SK-N-SH (cell line): ENCODE results near the gene CCDC192. TPM values are rescaled to one million over a fixed set of nuclear protein-coding genes. Genes with fewer than 3 reads are reported as not detected.

Experiments used
- CTCF ChIA-PET: fragments of 300-600, 350-600 bp; formaldehyde crosslinking; extraction: SDS; loops from one replicate; lab custom pipeline; 2021; lab: Yijun Ruan, JAX
- POLR2A ChIA-PET: fragments of 350-600 bp; sonication (Branson Sonifier 250); formaldehyde crosslinking; extraction: SDS; loops from one replicate; lab custom pipeline; 2020; ENCODE audit warnings: antibody characterized with exemption, inconsistent platforms; lab: Yijun Ruan, JAX
- DNase-seq: peaks from one replicate; pipeline ENCODE4 v3.0.0; 2012
- H2AFZ ChIP-seq: fragments of 200-600 bp; sonication (generic); 2 replicates; pipeline ENCODE4 v1.8.1; 2016; ENCODE audit warnings: antibody characterized with exemption, mild to moderate bottlenecking, low read depth
- H3F3A ChIP-seq: fragments of 200-600 bp; sonication (generic); replicated peaks from 2 replicates; pipeline ENCODE3; 2016; ENCODE audit warnings: antibody characterized with exemption, mild to moderate bottlenecking; ENCODE audit not compliant: insufficient read depth
- H3K27ac ChIP-seq, 2 experiments: fragments of 200-500 bp in 1 of 2; fragments of 200-600 bp in 1 of 2; sonication (Bioruptor generic) in 1 of 2; sonication (generic), shearing (Covaris generic) in 1 of 2; 2 replicates each; pipeline versions ENCODE4 v1.5.1 to v1.6.1; 2014 to 2016; ENCODE audit warnings: low read depth in 2 of 2, inconsistent platforms in 1 of 2, low read length in 1 of 2, mild to moderate bottlenecking in 1 of 2, mixed read lengths in 1 of 2
- H3K27me3 ChIP-seq: fragments of 200-600 bp; sonication (generic), shearing (Covaris generic); 2 replicates; pipeline ENCODE4 v1.6.1; 2016; ENCODE audit warnings: mixed run types; ENCODE audit not compliant: insufficient read depth
- H3K36me3 ChIP-seq, 2 experiments: fragments of 200-500 bp in 1 of 2; fragments of 200-600 bp in 1 of 2; sonication (Bioruptor generic) in 1 of 2; sonication (generic) in 1 of 2; replicated peaks in 1 of 2; 2 replicates each; pipeline versions ENCODE3 to v1.5.1; 2014 to 2016; ENCODE audit warnings: low read length in 1 of 2, mild to moderate bottlenecking in 1 of 2; ENCODE audit not compliant: insufficient read depth in 2 of 2, control insufficient read depth in 1 of 2
- H3K4me1 ChIP-seq, 2 experiments: fragments of 200-500 bp in 1 of 2; fragments of 200-600 bp in 1 of 2; sonication (Bioruptor generic) in 1 of 2; sonication (generic), shearing (Covaris generic) in 1 of 2; 2 replicates each; pipeline versions ENCODE4 v1.5.1 to v1.6.1; 2014 to 2016; ENCODE audit warnings: low read depth in 1 of 2, low read length in 1 of 2, mixed run types in 1 of 2; ENCODE audit not compliant: insufficient read depth in 2 of 2, control insufficient read depth in 1 of 2
- H3K4me2 ChIP-seq: fragments of 200-600 bp; sonication (generic), shearing (Covaris generic); 2 replicates; pipeline ENCODE4 v1.6.1; 2017; ENCODE audit warnings: mixed run types
- H3K4me3 ChIP-seq, 2 experiments: fragments of 200-500 bp in 1 of 2; fragments of 200-600 bp in 1 of 2; sonication (Bioruptor generic) in 1 of 2; sonication (generic), shearing (Covaris generic) in 1 of 2; 2 replicates each; pipeline versions ENCODE4 v1.5.1 to v1.8.1; 2014 to 2016; ENCODE audit warnings: low read depth in 2 of 2, inconsistent platforms in 1 of 2, low read length in 1 of 2, mild to moderate bottlenecking in 1 of 2, mixed read lengths in 1 of 2, moderate library complexity in 1 of 2
- H3K79me2 ChIP-seq: fragments of 200-600 bp; sonication (generic); 2 replicates; pipeline ENCODE4 v1.8.1; 2017; ENCODE audit warnings: mild to moderate bottlenecking; ENCODE audit not compliant: insufficient read depth
- H3K9ac ChIP-seq: fragments of 200-600 bp; sonication (generic); 2 replicates; pipeline ENCODE4 v1.6.1; 2017; ENCODE audit warnings: mixed run types
- H3K9me2 ChIP-seq: fragments of 200-600 bp; sonication (generic); 2 replicates; pipeline ENCODE4 v1.6.1; 2017; ENCODE audit warnings: mixed run types
- H3K9me3 ChIP-seq: fragments of 200-600 bp; sonication (generic); 2 replicates; pipeline ENCODE4 v1.6.1; 2017; ENCODE audit warnings: mixed run types, mild to moderate bottlenecking, moderate library complexity
- H4K20me1 ChIP-seq: fragments of 200-600 bp; sonication (generic); 2 replicates; pipeline ENCODE4 v1.6.1; 2017; ENCODE audit warnings: mild to moderate bottlenecking, mixed run types; ENCODE audit not compliant: insufficient read depth
- CHD2 ChIP-seq: fragments of 150-350 bp; IDR thresholded peaks from 2 replicates; pipeline ENCODE4 v1.6.1; 2018; ENCODE audit warnings: low read length; ENCODE audit not compliant: partially characterized antibody
- ELF1 ChIP-seq: IDR thresholded peaks from 2 replicates; pipeline ENCODE4 v1.4.0; 2012
- EP300 ChIP-seq, 2 experiments: IDR thresholded peaks; 2 replicates each; pipeline versions ENCODE4 v1.4.0 to v1.6.1; 2012; ENCODE audit warnings: borderline replicate concordance in 1 of 2, low read depth in 1 of 2, low read length in 1 of 2
- EZH2phosphoT487 ChIP-seq: fragments of 200-600 bp; sonication (generic); IDR thresholded peaks from 2 replicates; pipeline ENCODE4 v1.6.1; 2017; ENCODE audit warnings: low read depth, mixed run types, mild to moderate bottlenecking, antibody characterized with exemption, moderate library complexity, borderline replicate concordance
- FOXJ3 ChIP-seq: sonication (generic); formaldehyde crosslinking; IDR thresholded peaks from 2 replicates; pipeline ENCODE4 v1.5.1; 2020; ENCODE audit warnings: mild to moderate bottlenecking, missing genetic modification reagents
- FOXM1 ChIP-seq: IDR thresholded peaks from 2 replicates; pipeline ENCODE4 v1.4.0; 2012; ENCODE audit warnings: low read depth, mild to moderate bottlenecking
- GABPA ChIP-seq: IDR thresholded peaks from 2 replicates; pipeline ENCODE4 v1.4.0; 2012; ENCODE audit warnings: low read depth, mild to moderate bottlenecking
- GATA2 ChIP-seq: sonication (generic); formaldehyde crosslinking; IDR thresholded peaks from 2 replicates; pipeline ENCODE4 v1.5.0; 2020; ENCODE audit warnings: mild to moderate bottlenecking, missing genetic modification reagents
- IRF3 ChIP-seq: fragments of 150-350 bp; IDR thresholded peaks from 2 replicates; pipeline ENCODE4 v1.6.1; 2016; ENCODE audit warnings: mild to moderate bottlenecking, low read depth, low read length
- NRF1 ChIP-seq: IDR thresholded peaks from 2 replicates; pipeline ENCODE4 v1.6.1; 2012; ENCODE audit warnings: low read depth, mild to moderate bottlenecking, low read length
- RAD21 ChIP-seq: IDR thresholded peaks from 2 replicates; pipeline ENCODE4 v1.6.1; 2012; ENCODE audit warnings: mild to moderate bottlenecking, low read length
- RCOR1 ChIP-seq: fragments of 150-350 bp; IDR thresholded peaks from 2 replicates; pipeline ENCODE4 v1.6.1; 2017; ENCODE audit warnings: antibody characterized with exemption, low read length
- RFX5 ChIP-seq: IDR thresholded peaks from 2 replicates; pipeline ENCODE4 v1.6.1; 2012; ENCODE audit warnings: mild to moderate bottlenecking, improper control_type of control experiment, low read length
- SIN3A ChIP-seq: IDR thresholded peaks from 2 replicates; pipeline ENCODE4 v1.6.1; 2012; ENCODE audit warnings: low read depth, mild to moderate bottlenecking, low read length, moderate library complexity, borderline replicate concordance
- ZBTB33 ChIP-seq: IDR thresholded peaks from 2 replicates; pipeline ENCODE4 v1.4.0; 2012; ENCODE audit warnings: low read depth, borderline replicate concordance
- WGBS: methylation state at CpG from one replicate; pipeline ENCODE4 v1.1.6; 2017; ENCODE audit warnings: low lambda C conversion rate; 5-methylcytosine and 5-hydroxymethylcytosine counted together
- polyA plus RNA-seq, 3 experiments: library from polyadenylated mRNA; depleted of rRNA; stranded (reverse); fragments of >200 nt; gene quantifications; 2 replicates each; pipeline ENCODE4 v1.2.3, GENCODE V29; 2012
- TF ChIP-seq, protein P1 (sequence below): fragments of 200-600 bp; sonication (generic); IDR thresholded peaks from 2 replicates; pipeline ENCODE4 v1.6.1; 2017; ENCODE audit warnings: antibody characterized with exemption, mild to moderate bottlenecking, moderate library complexity
- TF ChIP-seq, protein P2 (sequence below): IDR thresholded peaks from 2 replicates; pipeline ENCODE4 v1.4.0; 2012; ENCODE audit warnings: low read depth, borderline replicate concordance
- TF ChIP-seq, protein P3 (sequence below): IDR thresholded peaks from 2 replicates; pipeline ENCODE4 v1.6.1; 2012; ENCODE audit warnings: mild to moderate bottlenecking, low read depth, low read length, moderate library complexity

Gene CCDC192
- polyA plus RNA-seq, 1 of the 3 experiments (the other 2 are of a cell fraction): not detected

DNA sequence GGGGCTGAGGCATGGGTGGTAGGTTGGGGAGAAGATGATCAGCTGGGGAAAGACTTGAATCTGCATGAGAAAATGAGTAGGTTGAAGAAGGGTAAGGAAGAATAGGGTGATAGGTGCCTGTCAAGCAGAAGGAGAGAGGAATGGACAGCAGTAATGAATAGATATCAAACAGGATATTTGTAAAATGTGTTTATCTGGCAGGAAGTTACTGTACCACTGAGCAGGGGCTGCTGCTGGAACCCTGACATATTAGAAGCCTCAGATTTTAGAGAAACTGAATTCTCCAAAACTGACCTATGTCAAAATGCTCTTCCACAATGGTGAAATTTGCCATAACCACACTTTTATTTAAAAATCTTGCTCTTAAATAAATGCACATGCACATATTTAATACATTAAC is 41.0 kb downstream of the CCDC192 start:
- no peaks in the 10 kb centered on the region for H3K79me2 ChIP-seq
- CTCF ChIA-PET: interaction anchor here (1.0 kb wide), 1 partner anchor 457 kb away, joined by 3 read pairs; no protein-coding TSS in a partner anchor
- peaks cover 7% of the 10 kb centered on the region; the same call in 1 of the 2 replicates for H3K27me3 ChIP-seq

DNA sequence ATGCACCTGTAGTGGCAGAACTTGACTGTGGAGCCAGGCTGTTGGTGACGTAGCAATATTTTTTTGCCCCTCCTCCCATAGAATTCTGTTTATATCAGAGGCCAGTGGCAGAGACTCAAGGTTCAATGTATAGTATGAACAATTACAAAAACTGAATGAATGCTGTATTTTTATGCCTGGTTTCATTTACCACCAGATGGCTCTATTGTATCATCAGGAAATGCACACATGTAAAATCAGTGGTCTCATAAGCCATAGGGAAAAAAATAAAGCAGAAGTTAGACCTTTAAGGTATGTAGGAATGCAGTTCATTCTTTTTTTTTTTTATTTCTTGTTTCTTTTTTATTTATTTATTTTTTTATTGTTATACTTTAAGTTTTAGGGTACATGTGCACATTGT is 43.6 kb downstream of the CCDC192 start:
- Histone ChIP-seq H3K4me1 (no peaks in the 10 kb centered on the region), H3K9ac (no peak overlapping the region), H3K9me3 (no peaks in the 10 kb centered on the region), H3K9me2 (no peaks in the 10 kb centered on the region), H3F3A (no peaks in the 10 kb centered on the region), H3K4me2 (no peak overlapping the region), H4K20me1 (no peaks in the 10 kb centered on the region), H3K79me2 (no peaks in the 10 kb centered on the region), H3K27ac (no peak overlapping the region), H2AFZ (no peak overlapping the region), H3K27me3 (peaks cover 7% of the 10 kb centered on the region; the same call in 1 of the 2 replicates), H3K4me3 (no peak overlapping the region), H3K36me3 (no peaks in the 10 kb centered on the region)
- CTCF ChIA-PET: no interaction called here
- POLR2A ChIA-PET: no interaction called here
- peak; percentile 31 for DNase-seq
- 33% methylated on average over 1 of the region's 1 CpG for WGBS
- TF ChIP-seq, protein P1, sequence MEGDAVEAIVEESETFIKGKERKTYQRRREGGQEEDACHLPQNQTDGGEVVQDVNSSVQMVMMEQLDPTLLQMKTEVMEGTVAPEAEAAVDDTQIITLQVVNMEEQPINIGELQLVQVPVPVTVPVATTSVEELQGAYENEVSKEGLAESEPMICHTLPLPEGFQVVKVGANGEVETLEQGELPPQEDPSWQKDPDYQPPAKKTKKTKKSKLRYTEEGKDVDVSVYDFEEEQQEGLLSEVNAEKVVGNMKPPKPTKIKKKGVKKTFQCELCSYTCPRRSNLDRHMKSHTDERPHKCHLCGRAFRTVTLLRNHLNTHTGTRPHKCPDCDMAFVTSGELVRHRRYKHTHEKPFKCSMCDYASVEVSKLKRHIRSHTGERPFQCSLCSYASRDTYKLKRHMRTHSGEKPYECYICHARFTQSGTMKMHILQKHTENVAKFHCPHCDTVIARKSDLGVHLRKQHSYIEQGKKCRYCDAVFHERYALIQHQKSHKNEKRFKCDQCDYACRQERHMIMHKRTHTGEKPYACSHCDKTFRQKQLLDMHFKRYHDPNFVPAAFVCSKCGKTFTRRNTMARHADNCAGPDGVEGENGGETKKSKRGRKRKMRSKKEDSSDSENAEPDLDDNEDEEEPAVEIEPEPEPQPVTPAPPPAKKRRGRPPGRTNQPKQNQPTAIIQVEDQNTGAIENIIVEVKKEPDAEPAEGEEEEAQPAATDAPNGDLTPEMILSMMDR: peak; percentile 74
- TF ChIP-seq GATA2 (CRISPR knock-in tag) (no peak), IRF3 (no peak), SIN3A (no peak), RAD21 (peak; percentile 71), EP300 (IDR thresholded peaks at IDR 0.05; ENCODE audit: borderline replicate concordance in 1 of 2, low read depth in 1 of 2, low read length in 1 of 2) (no peak), EZH2phosphoT487 (no peak), ZBTB33 (no peak), ELF1 (no peak), NRF1 (no peak), GABPA (no peak), RCOR1 (no peak), FOXM1 (no peak)
- TF ChIP-seq, protein P2, sequence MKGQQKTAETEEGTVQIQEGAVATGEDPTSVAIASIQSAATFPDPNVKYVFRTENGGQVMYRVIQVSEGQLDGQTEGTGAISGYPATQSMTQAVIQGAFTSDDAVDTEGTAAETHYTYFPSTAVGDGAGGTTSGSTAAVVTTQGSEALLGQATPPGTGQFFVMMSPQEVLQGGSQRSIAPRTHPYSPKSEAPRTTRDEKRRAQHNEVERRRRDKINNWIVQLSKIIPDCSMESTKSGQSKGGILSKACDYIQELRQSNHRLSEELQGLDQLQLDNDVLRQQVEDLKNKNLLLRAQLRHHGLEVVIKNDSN: no peak
- TF ChIP-seq, protein P3, sequence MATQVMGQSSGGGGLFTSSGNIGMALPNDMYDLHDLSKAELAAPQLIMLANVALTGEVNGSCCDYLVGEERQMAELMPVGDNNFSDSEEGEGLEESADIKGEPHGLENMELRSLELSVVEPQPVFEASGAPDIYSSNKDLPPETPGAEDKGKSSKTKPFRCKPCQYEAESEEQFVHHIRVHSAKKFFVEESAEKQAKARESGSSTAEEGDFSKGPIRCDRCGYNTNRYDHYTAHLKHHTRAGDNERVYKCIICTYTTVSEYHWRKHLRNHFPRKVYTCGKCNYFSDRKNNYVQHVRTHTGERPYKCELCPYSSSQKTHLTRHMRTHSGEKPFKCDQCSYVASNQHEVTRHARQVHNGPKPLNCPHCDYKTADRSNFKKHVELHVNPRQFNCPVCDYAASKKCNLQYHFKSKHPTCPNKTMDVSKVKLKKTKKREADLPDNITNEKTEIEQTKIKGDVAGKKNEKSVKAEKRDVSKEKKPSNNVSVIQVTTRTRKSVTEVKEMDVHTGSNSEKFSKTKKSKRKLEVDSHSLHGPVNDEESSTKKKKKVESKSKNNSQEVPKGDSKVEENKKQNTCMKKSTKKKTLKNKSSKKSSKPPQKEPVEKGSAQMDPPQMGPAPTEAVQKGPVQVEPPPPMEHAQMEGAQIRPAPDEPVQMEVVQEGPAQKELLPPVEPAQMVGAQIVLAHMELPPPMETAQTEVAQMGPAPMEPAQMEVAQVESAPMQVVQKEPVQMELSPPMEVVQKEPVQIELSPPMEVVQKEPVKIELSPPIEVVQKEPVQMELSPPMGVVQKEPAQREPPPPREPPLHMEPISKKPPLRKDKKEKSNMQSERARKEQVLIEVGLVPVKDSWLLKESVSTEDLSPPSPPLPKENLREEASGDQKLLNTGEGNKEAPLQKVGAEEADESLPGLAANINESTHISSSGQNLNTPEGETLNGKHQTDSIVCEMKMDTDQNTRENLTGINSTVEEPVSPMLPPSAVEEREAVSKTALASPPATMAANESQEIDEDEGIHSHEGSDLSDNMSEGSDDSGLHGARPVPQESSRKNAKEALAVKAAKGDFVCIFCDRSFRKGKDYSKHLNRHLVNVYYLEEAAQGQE: no peak

More for the DNA sequence above, 41.0 kb downstream of the CCDC192 start:
- H3K4me1 ChIP-seq: no peaks in the 10 kb centered on the region; a peak in 1 of 4 replicates
- POLR2A ChIA-PET: no interaction called here
- H3K9ac ChIP-seq: no peak overlapping the region
- no peaks in the 10 kb centered on the region for H3K9me3 ChIP-seq
- DNase-seq: no peak
- H3F3A ChIP-seq: no peaks in the 10 kb centered on the region
- no peak overlapping the region for H3K4me3 ChIP-seq
- no peaks in the 10 kb centered on the region for H3K36me3 ChIP-seq
- H3K27ac ChIP-seq: no peak overlapping the region
- H3K9me2 ChIP-seq: no peaks in the 10 kb centered on the region
- H3K4me2 ChIP-seq: no peak overlapping the region
- H4K20me1 ChIP-seq: no peaks in the 10 kb centered on the region
- TF ChIP-seq RFX5 (no peak), FOXJ3 (CRISPR knock-in tag) (no peak), GABPA (no peak), CHD2 (no peak)
- TF ChIP-seq, protein P2: no peak
- H2AFZ ChIP-seq: no peak overlapping the region
